HG02943 (cell line): ENCODE measurements around the gene TXNRD1.
"Not testable (repeated sequence)": the region's sequence is repeated elsewhere in the genome, so short reads cannot be mapped to it uniquely, and the experiment has no call there.

Source experiments
- ATAC-seq: cut with Tn5 transposase; IDR thresholded peaks from one replicate; pipeline ENCODE4 v1.9.1; 2021; ENCODE audit warnings: mild to moderate bottlenecking, low read depth, moderate library complexity; ENCODE audit not compliant: unreplicated experiment

TXNRD1 gene

GRCh38 chr12:104394086-104394485 lies 178.5 kb downstream of the TXNRD1 start:
- ATAC-seq = not testable (repeated sequence)
